ENCODE data around the gene RSPH1. TPM values are rescaled to one million over a fixed set of nuclear protein-coding genes. Genes with fewer than 3 reads are reported as not detected.

Gene RSPH1
- total RNA-seq, 2 experiments from 2014 or later = 0.38 to 0.53 TPM

DNA sequence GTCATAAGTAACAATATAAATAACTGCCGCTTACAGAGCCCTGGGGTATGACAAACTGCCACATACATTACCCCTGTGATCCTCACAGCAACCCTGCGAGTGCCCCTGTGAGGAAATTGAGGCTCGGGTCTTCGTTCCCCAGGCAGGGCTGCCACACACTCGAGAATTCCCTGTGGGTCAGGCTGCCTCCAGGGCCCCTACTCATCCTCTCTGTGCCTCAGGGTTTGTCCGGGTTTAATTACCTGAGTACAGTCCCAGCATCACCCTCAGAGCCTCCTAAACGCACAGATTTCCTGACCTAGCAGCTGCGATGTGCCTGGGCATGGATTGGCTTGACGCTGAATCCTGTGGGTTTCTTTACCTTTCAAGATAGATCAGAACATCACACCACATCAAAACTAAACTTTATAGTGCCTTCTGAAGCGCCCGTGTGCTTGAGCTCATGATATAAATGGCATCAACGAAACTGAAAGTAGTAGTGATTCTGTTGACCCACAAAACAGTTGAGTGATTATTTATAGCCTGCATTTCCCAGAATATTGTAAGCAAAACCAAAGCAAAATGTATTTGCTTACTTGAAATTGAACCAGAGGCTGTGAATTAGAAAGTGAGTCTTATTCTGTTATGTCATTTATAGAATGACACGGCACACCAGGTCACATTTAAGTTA, 31.6 kb upstream of the RSPH1 start:
- Mint-ChIP-seq H3K9me3 (no peaks in the 10 kb centered on the region), H3K27ac (peak overlapping the region; percentile 87), H3K4me3 (peak overlapping the region; percentile 62), H3K4me1 (ENCODE audit: low read depth) (peaks cover 53% of the 10 kb centered on the region), H3K36me3 (peaks cover 24% of the 10 kb centered on the region), H3K27me3 (no peaks in the 10 kb centered on the region)
- ChIA-PET POLR2A (interaction anchor here (0.7 to 2.4 kb wide), 13 partner anchors 10 to 307 kb away, joined by 3 to 25 read pairs (median 3); partner anchors contain the start of genes RSPH1, SLC37A1 and UBASH3A), CTCF (interaction anchor here (0.6 to 1.7 kb wide), 6 partner anchors 13 to 217 kb away, joined by 3 to 9 read pairs (median 3); partner anchors contain the start of gene SLC37A1)
- DNase-seq = peak; percentile 79
- intact Hi-C loops (cut with micrococcal nuclease) = loop anchor here (1.0 to 10.0 kb wide), 6 partner anchors 13 to 383 kb away; partner anchors contain the start of gene RSPH1

DNA sequence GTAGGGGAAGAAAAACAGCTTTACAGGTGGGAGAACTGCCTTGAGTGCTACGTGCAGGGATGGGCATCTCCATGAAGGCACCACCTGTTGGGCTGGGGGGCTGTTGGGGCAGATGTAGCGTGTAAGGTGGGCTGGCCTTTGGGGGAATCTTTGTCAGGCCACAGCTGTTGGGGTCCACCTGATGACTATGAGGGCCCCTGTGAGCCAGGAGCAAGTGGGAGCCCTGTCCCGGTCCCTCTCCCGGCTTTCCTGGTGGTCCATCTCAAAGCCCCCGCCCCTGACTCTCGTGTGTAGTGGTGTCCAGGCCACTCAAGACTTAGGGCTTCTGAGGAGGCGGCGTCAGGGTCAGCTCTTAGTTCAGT, 31.1 kb upstream of the RSPH1 start:
- Mint-ChIP-seq H3K27ac (peak overlapping the region; percentile 87), H3K4me3 (peak overlapping the region; percentile 62), H3K27me3 (no peaks in the 10 kb centered on the region), H3K9me3 (no peaks in the 10 kb centered on the region), H3K4me1 (ENCODE audit: low read depth) (peaks cover 53% of the 10 kb centered on the region), H3K36me3 (peaks cover 27% of the 10 kb centered on the region)
- ChIA-PET POLR2A (interaction anchor here (0.7 to 2.4 kb wide), 11 partner anchors 10 to 307 kb away, joined by 3 to 25 read pairs (median 3); partner anchors contain the start of genes RSPH1, SLC37A1 and UBASH3A), CTCF (interaction anchor here (0.6 to 1.7 kb wide), 6 partner anchors 13 to 216 kb away, joined by 3 to 9 read pairs (median 3); partner anchors contain the start of gene SLC37A1)
- intact Hi-C loops (cut with micrococcal nuclease) = loop anchor here (1.0 to 10.0 kb wide), 6 partner anchors 13 to 382 kb away; partner anchors contain the start of gene RSPH1
- peak; percentile 9 for DNase-seq

DNA sequence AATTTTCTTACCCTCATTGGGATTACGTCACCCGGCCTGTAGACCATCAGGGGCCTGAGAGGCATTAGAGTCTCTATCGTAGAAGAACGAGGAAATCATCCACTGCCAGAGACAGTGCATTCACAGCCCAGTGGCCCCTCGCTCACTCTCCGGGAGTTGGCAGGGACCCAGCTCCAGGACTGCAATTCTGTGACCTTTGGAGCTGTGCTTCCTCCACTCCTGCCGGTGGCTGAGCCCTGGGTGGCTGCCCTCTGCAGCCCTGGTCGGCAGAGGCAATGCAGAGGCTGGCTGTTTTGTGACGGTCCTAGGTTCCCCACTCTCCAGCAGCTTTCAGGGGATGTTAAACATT, 30.3 kb upstream of the RSPH1 start:
- no peaks in the 10 kb centered on the region for H3K9me3 Mint-ChIP-seq
- peaks cover 33% of the 10 kb centered on the region for H3K36me3 Mint-ChIP-seq
- ChIA-PET POLR2A (interaction anchor here (0.9 to 2.4 kb wide), 6 partner anchors 12 to 306 kb away, joined by 3 to 25 read pairs (median 3); partner anchors contain the start of gene SLC37A1), CTCF (interaction anchor here (1.0 to 1.7 kb wide), 3 partner anchors 77 to 267 kb away, joined by 3 to 4 read pairs (median 3); no protein-coding TSS in a partner anchor)
- intact Hi-C loops (cut with micrococcal nuclease) = loop anchor here (1.0 to 10.0 kb wide), 4 partner anchors 119 to 382 kb away; no protein-coding TSS in a partner anchor
- DNase-seq = no peak
- H3K27me3 Mint-ChIP-seq = no peaks in the 10 kb centered on the region
- peaks cover 57% of the 10 kb centered on the region for H3K4me1 Mint-ChIP-seq (ENCODE audit: low read depth)
- peak overlapping the region; percentile 87 for H3K27ac Mint-ChIP-seq
- H3K4me3 Mint-ChIP-seq = no peak overlapping the region

DNA sequence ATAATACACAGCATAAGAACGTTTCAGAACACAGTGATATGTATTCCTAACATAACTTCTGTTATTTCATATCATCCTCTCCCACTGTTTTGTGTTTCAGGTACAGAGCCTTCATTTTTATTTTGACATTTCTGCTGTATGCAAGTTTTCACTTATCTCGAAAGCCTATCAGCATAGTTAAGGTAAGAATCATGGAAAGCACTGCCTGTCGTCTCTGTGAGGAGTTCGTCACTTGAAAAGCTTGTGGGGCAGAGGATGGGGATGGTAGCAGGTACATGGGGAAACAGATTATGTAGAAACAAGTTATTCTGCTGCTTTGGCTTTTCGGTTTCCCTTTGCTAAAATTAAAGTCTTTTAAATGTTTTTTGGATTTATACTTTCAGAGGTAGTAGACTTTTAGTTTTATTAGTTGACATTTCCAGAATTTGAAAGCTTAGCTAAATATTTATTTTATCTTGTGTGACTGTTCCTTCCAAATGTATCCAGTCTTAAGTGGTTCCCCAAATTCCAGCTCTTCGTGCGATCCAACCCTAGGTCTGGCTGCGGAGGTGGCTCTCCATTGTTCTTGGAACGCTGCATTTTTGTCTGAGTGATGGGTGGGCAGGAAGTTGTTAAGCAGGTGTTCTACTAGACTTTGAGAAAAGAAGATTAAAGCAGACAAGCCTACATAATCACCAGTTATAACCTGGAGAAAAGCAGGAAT, 29.8 kb upstream of the RSPH1 start:
- H3K36me3 Mint-ChIP-seq = peaks cover 35% of the 10 kb centered on the region
- no peak overlapping the region for H3K4me3 Mint-ChIP-seq
- H3K4me1 Mint-ChIP-seq (ENCODE audit: low read depth) = peaks cover 57% of the 10 kb centered on the region
- H3K9me3 Mint-ChIP-seq = no peaks in the 10 kb centered on the region
- no peak for DNase-seq
- no peak overlapping the region for H3K27ac Mint-ChIP-seq
- POLR2A ChIA-PET = interaction anchor here (1.3 kb wide), 1 partner anchor 59 kb away, joined by 3 read pairs; no protein-coding TSS in a partner anchor
- intact Hi-C loops (cut with micrococcal nuclease) = loop anchor here (1.0 to 10.0 kb wide), 4 partner anchors 119 to 381 kb away; no protein-coding TSS in a partner anchor
- CTCF ChIA-PET = interaction anchor here (1.0 to 1.7 kb wide), 4 partner anchors 11 to 267 kb away, joined by 3 to 4 read pairs (median 4); no protein-coding TSS in a partner anchor
- H3K27me3 Mint-ChIP-seq = no peaks in the 10 kb centered on the region

DNA sequence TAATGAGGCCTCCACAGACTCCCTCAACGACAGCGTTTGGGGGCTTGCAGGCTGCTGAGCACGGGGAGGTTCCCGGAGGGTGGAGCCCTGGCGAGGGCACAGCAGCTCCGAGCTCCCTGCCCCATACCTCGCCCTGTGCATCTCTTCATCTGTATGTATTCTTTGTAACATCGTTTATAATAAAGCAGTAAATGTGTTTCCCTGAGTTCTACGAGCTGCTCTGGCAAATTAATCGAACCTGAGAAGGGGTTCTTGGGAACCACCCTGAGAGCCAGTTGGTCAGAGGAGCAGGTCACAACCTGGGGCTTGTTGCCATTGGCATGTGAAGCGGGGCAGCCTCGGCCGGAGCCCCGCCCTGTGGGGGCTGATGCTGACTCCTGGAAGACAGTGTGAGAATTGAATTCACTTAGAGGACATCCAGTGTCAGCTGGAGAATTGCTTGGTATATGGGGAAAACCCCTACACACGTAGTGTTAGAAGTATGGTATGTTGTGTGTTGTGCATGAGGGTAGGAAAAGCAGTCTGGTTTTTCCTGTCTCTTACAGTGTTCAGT, 29.1 kb upstream of the RSPH1 start:
- Mint-ChIP-seq H3K27ac (no peak overlapping the region), H3K9me3 (no peaks in the 10 kb centered on the region), H3K4me3 (no peak overlapping the region), H3K27me3 (no peaks in the 10 kb centered on the region), H3K4me1 (ENCODE audit: low read depth) (peaks cover 57% of the 10 kb centered on the region), H3K36me3 (peaks cover 42% of the 10 kb centered on the region)
- POLR2A ChIA-PET = no interaction called here
- DNase-seq = no peak
- CTCF ChIA-PET = interaction anchor here (1.1 to 1.4 kb wide), 2 partner anchors 11 to 13 kb away, joined by 4 read pairs; no protein-coding TSS in a partner anchor
- intact Hi-C loops (cut with micrococcal nuclease) = loop anchor here (5.0 to 10.0 kb wide), 3 partner anchors 118 to 380 kb away; no protein-coding TSS in a partner anchor

DNA sequence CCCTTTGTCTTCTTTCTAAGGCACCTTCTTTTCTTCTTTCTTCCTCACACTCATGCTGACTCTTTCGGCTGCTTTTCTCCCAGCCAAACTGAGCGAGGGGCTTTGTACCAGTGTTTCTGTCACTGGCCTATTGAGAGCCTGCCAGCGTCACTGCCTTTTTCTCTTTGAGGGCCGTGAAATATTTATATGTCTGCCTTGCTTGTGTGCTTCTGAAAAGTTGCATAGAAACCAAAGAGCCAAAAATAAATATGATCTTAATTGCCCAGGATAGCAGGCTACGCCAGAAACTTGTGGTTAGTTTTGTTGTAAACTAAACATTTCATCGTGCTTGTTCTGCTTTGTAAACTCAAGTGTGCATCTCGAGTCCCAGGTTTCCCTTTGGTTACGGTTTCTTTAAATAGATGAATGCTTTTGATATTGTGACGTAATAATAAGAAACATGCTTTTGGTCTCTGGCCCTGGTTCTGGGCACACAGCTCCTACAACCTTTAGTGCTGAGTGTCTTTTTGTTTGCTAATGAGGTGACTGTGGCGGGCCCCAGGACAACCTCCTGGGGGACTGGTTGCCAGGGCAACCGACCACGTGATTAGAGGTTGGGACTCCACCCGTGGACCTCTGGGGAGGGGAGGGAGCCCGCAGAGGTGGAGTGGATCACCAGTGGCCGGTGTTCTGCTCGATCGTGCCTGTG, 28.5 kb upstream of the RSPH1 start:
- no peak overlapping the region for H3K4me3 Mint-ChIP-seq

DNA sequence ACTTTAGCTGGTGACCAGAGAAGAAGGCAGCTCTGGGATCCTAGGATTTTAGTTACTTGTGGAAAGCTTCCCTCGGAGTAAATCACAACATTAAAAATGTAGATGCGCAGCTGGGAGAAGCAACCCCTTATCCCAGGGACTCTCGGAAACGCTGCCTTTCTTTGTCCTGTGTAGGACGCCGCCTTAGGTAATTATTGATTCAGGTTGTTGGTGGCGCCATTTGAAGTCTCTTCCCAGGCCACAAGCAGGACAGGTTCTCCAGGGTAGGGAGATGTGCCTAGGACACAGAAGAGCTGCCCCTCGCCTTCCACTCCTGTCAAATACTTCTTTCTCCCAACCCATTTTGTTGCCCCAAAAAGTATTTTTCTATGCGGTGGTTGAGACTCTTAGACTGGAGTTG, 27.9 kb upstream of the RSPH1 start:
- H3K4me3 Mint-ChIP-seq = no peak overlapping the region
- H3K4me1 Mint-ChIP-seq (ENCODE audit: low read depth) = peaks cover 52% of the 10 kb centered on the region
- ChIA-PET CTCF (no interaction called here), POLR2A (no interaction called here)
- no peaks in the 10 kb centered on the region for H3K9me3 Mint-ChIP-seq
- intact Hi-C loops (cut with micrococcal nuclease) = loop anchor here (10.0 kb wide), 1 partner anchor 379 kb away; no protein-coding TSS in a partner anchor
- no peaks in the 10 kb centered on the region for H3K27me3 Mint-ChIP-seq
- no peak for DNase-seq
- H3K27ac Mint-ChIP-seq = no peak overlapping the region
- H3K36me3 Mint-ChIP-seq = peaks cover 46% of the 10 kb centered on the region

More for the DNA sequence above, 28.5 kb upstream of the RSPH1 start:
- peaks cover 46% of the 10 kb centered on the region for H3K36me3 Mint-ChIP-seq
- H3K9me3 Mint-ChIP-seq = no peaks in the 10 kb centered on the region
- peaks cover 55% of the 10 kb centered on the region for H3K4me1 Mint-ChIP-seq (ENCODE audit: low read depth)
- DNase-seq = peak; percentile 28
- H3K27ac Mint-ChIP-seq = no peak overlapping the region
- POLR2A ChIA-PET = no interaction called here
- intact Hi-C loops (cut with micrococcal nuclease) = loop anchor here (5.0 to 10.0 kb wide), 3 partner anchors 117 to 380 kb away; no protein-coding TSS in a partner anchor
- CTCF ChIA-PET = interaction anchor here (1.4 kb wide), 1 partner anchor 12 kb away, joined by 4 read pairs; no protein-coding TSS in a partner anchor
- H3K27me3 Mint-ChIP-seq = no peaks in the 10 kb centered on the region

DNA sequence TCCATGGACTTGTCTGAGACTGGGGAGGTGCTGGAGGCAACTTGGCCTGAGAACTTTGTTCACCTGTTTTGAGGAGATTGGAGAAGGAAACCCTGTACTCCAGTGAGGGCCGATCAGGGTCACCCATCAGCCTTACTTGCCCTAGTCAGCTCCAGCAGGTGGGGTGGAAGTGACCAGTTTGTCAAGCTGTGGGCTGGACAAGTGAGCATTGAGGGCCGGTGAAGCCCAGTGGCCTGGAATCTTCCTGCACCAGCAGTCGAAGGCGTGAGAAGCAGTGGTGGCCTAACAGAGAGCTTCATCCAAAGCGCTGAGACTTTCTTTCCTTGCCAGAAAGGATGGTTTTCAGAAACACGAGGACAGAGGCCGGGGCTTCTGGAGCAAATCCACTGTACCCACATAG, 27.2 kb upstream of the RSPH1 start:
- H3K4me3 Mint-ChIP-seq = no peak overlapping the region
- ChIA-PET CTCF (no interaction called here), POLR2A (no interaction called here)
- H3K27ac Mint-ChIP-seq = no peak overlapping the region
- H3K4me1 Mint-ChIP-seq (ENCODE audit: low read depth) = peaks cover 50% of the 10 kb centered on the region
- DNase-seq = no peak
- no peaks in the 10 kb centered on the region for H3K9me3 Mint-ChIP-seq
- intact Hi-C loops (cut with micrococcal nuclease) = loop anchor here (10.0 kb wide), 1 partner anchor 378 kb away; no protein-coding TSS in a partner anchor
- no peaks in the 10 kb centered on the region for H3K27me3 Mint-ChIP-seq
- peaks cover 48% of the 10 kb centered on the region for H3K36me3 Mint-ChIP-seq

DNA sequence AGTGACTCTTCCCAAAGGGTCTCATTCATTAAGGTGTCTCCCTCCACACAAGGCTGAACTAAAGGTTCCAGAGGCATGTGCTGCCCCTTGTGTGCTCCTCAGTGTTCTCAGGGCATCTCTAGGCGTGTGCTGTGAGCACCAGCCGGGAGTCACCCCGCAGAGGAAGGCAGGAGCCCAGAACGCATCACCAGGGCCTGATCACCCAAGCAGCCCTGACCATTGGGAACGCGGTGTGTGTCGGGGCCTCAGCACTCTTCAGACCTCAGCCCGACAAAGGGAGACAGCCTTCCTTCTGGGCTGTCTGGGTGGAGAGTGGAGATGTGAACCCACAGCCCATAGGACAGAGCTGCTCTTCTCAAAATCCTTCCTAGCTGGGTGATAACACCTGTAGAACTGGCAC, 26.7 kb upstream of the RSPH1 start:
- ChIA-PET POLR2A (no interaction called here), CTCF (no interaction called here)
- intact Hi-C loops (cut with micrococcal nuclease) = loop anchor here (10.0 kb wide), 1 partner anchor 378 kb away; no protein-coding TSS in a partner anchor
- Mint-ChIP-seq H3K27ac (no peak overlapping the region), H3K27me3 (no peaks in the 10 kb centered on the region), H3K9me3 (no peaks in the 10 kb centered on the region), H3K4me1 (ENCODE audit: low read depth) (peaks cover 48% of the 10 kb centered on the region), H3K36me3 (peaks cover 44% of the 10 kb centered on the region), H3K4me3 (no peak overlapping the region)
- no peak for DNase-seq

DNA sequence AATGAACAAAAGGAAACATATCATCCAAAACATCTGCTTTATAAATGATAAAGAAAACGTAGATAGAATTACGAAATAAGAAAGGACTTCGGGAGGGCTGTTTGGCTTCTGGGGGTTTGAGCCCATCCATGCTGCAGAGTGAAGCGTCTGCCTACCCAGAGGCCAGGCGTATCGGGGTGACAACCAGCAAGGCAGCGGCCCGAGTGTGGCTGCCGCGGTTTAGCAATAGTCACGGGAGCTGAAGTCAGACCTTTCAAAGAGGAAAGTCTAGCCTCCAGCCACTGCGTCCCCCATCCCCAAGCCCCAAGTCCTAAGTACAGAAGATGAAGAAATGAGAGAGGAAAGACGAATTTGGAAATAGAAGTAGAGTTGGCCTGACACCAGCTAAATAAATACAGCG, 26.2 kb upstream of the RSPH1 start:
- no peak overlapping the region for H3K27ac Mint-ChIP-seq
- ChIA-PET POLR2A (no interaction called here), CTCF (no interaction called here)
- peaks cover 44% of the 10 kb centered on the region for H3K36me3 Mint-ChIP-seq
- intact Hi-C loops (cut with micrococcal nuclease) = loop anchor here (10.0 kb wide), 1 partner anchor 377 kb away; no protein-coding TSS in a partner anchor
- no peak for DNase-seq
- peaks cover 48% of the 10 kb centered on the region for H3K4me1 Mint-ChIP-seq (ENCODE audit: low read depth)
- no peak overlapping the region for H3K4me3 Mint-ChIP-seq
- H3K27me3 Mint-ChIP-seq = no peaks in the 10 kb centered on the region
- no peaks in the 10 kb centered on the region for H3K9me3 Mint-ChIP-seq

DNA sequence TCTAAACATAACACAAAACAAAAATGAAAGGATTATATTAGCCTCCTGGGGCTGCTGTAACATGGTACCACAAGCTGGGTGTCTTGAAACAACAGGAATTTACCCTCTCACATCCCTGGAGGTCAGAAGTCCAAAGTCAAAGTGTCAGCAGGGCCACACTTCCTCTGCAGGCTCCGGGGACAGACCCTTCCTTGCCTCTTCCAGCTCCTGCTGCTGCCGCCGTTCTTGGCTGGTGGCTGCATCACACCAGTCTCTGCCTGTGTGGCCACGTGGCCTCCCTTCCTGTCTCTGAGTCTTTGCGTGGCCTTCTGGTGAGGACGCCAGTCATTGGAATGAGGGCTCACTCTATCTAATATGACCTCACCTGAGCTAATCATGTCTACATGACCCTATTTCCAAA, 25.8 kb upstream of the RSPH1 start:
- CTCF ChIA-PET = no interaction called here
- no peaks in the 10 kb centered on the region for H3K9me3 Mint-ChIP-seq
- no peaks in the 10 kb centered on the region for H3K27me3 Mint-ChIP-seq
- peaks cover 41% of the 10 kb centered on the region for H3K36me3 Mint-ChIP-seq
- intact Hi-C loops (cut with micrococcal nuclease) = loop anchor here (10.0 kb wide), 1 partner anchor 377 kb away; no protein-coding TSS in a partner anchor
- H3K27ac Mint-ChIP-seq = no peak overlapping the region
- no peak for DNase-seq
- H3K4me3 Mint-ChIP-seq = no peak overlapping the region
- POLR2A ChIA-PET = no interaction called here
- peaks cover 48% of the 10 kb centered on the region for H3K4me1 Mint-ChIP-seq (ENCODE audit: low read depth)
